Mucosa of stomach (tissue), 1 donor: ENCODE measurements around the gene MRPS26.
"Not testable (repeated sequence)": the region's sequence is repeated elsewhere in the genome, so short reads cannot be mapped to it uniquely, and the experiment has no call there.

Experiments
- H3K27me3 ChIP-seq: one replicate; pipeline ENCODE4 v1.7.0; 2013; ENCODE audit warnings: mild to moderate bottlenecking, low read length; ENCODE audit not compliant: control insufficient read depth, insufficient read depth
- H3K36me3 ChIP-seq: one replicate; pipeline ENCODE4 v1.7.0; 2013; ENCODE audit warnings: low read length; ENCODE audit not compliant: control insufficient read depth, insufficient read depth
- H3K4me1 ChIP-seq: one replicate; pipeline ENCODE4 v1.7.0; 2013; ENCODE audit warnings: mild to moderate bottlenecking, low read length; ENCODE audit not compliant: control insufficient read depth, insufficient read depth
- H3K4me3 ChIP-seq: one replicate; pipeline ENCODE4 v1.7.0; 2013; ENCODE audit warnings: low read length
- H3K9ac ChIP-seq: one replicate; pipeline ENCODE4 v1.7.0; 2013; ENCODE audit warnings: mild to moderate bottlenecking, low read length, moderate library complexity
- H3K9me3 ChIP-seq: one replicate; pipeline ENCODE4 v1.7.0; 2013; ENCODE audit warnings: mild to moderate bottlenecking, low read length, moderate library complexity; ENCODE audit not compliant: control insufficient read depth
- donor health status: Pancreatic carcinoma.

Gene MRPS26

DNA sequence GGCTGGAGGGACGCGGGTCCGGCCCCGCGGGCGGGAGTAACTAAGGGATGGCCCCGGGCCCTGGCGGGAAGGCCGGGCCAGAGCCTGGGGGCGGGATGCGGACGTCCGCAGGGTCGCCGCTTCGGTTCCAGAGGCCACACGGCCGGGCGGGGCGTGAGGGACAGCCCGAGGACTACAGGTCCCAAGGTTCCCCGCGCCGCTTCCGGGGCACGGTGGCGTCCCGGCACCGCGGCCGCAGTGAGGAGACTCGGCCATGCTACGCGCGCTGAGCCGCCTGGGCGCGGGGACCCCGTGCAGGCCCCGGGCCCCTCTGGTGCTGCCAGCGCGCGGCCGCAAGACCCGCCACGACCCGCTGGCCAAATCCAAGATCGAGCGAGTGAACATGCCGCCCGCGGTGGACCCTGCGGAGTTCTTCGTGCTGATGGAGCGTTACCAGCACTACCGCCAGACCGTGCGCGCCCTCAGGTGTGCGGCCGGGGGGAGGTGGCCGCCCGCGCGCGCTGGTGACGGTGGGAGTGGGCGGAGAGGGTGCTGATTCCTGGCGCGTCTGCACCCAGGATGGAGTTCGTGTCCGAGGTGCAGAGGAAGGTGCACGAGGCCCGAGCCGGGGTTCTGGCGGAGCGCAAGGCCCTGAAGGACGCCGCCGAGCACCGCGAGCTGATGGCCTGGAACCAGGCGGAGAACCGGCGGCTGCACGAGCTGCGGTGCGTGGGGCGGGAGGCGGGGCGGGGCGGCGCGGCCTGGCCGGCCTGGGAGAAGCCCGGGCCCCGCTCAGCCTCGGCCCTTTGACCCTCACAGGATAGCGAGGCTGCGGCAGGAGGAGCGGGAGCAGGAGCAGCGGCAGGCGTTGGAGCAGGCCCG is at the start of gene MRPS26:
TSS of gene MRPS26 (plus strand) at position 237 of the 861 bp plus-strand sequence. CDS start at position 254, 17 bp downstream.
- H3K9me3 ChIP-seq = no peaks in the 10 kb centered on the region
- peaks cover 19% of the 10 kb centered on the region for H3K4me1 ChIP-seq
- peak within 1 kb of the TSS; percentile 79 for H3K4me3 ChIP-seq
- H3K36me3 ChIP-seq = peaks cover 9% of the 10 kb centered on the region
- H3K27me3 ChIP-seq = no peaks in the 10 kb centered on the region
- peak within 1 kb of the TSS; percentile 70 for H3K9ac ChIP-seq

DNA sequence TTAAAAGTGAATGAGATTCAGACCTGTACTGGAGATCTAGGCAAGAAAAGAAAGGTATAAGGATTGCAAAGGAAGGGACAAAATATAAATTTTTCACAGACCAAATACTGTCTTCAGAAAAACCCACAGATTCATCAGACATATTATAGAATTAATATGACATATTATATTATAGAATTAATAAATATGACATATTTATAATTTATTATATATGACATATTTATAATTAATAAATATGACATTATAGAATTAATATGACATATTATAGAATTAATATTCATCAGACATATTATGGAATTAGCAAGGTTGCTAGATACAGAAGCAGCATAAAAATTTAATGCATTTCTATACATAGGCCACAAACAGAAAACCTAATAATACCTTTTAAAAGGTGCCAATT is 47.1 kb upstream of the MRPS26 start:
- Histone ChIP-seq H3K27me3 (no peaks in the 10 kb centered on the region), H3K4me1 (no peaks in the 10 kb centered on the region), H3K4me3 (no peak overlapping the region), H3K9me3 (no peaks in the 10 kb centered on the region), H3K9ac (no peak overlapping the region), H3K36me3 (peaks cover 4% of the 10 kb centered on the region)

DNA sequence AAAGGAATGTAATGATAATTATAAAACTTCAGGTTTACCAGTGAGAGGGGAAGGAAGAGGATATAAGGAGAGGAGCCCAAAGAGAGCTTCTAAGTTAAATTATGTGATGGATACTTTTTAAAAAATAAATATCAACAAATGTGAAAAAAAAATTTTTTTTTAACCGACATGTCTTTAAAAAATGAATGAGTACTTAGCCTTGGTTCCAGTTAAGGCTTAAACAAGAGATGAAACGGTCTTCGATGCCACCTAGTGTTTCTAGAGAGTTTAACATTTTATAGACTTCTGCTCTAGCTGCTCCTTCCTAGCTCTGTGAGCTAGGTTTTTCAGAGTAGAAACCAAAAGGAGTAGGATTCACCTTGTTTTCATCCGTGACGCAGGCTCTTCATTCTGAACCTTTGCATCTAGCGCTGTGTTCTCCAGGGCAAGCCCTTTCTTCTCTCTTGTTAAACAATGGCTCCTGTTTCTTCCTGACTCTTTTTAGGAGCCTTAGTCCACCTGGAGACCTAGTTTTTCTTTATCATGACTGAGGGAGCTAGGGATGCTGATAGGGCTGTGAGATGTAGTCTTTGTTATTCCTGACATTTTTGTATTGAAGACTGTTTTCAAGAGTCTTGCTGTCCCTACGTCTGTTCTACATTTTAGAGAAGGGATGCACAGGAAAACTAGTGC is 44.9 kb upstream of the MRPS26 start:
- Histone ChIP-seq H3K36me3 (no peaks in the 10 kb centered on the region), H3K9ac (no peak overlapping the region), H3K4me3 (no peak overlapping the region), H3K9me3 (no peaks in the 10 kb centered on the region), H3K4me1 (no peaks in the 10 kb centered on the region), H3K27me3 (no peaks in the 10 kb centered on the region)

DNA sequence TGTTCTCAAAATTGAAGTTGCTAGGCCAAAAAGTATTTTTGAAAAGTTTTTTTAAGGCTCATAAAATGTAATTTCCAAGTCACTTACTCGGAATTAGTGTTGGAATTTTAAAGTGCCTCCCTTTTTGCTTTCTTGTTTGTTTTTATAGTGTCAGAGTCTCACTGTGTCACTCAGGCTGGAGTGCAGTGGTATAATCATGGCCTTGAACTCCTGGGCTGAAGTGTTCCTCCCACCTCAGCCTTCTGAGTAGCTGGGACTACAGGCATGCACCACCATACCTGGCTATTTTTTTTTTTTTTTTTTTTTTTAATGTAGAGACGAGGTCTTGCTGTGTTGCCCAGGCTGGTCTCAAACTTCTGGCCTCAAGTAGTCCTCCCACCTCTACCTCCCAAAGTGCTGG is 42.4 kb upstream of the MRPS26 start:
- Histone ChIP-seq H3K9me3 (no peaks in the 10 kb centered on the region), H3K4me3 (no peak overlapping the region), H3K36me3 (no peaks in the 10 kb centered on the region), H3K27me3 (no peaks in the 10 kb centered on the region), H3K9ac (no peak overlapping the region), H3K4me1 (no peaks in the 10 kb centered on the region)

DNA sequence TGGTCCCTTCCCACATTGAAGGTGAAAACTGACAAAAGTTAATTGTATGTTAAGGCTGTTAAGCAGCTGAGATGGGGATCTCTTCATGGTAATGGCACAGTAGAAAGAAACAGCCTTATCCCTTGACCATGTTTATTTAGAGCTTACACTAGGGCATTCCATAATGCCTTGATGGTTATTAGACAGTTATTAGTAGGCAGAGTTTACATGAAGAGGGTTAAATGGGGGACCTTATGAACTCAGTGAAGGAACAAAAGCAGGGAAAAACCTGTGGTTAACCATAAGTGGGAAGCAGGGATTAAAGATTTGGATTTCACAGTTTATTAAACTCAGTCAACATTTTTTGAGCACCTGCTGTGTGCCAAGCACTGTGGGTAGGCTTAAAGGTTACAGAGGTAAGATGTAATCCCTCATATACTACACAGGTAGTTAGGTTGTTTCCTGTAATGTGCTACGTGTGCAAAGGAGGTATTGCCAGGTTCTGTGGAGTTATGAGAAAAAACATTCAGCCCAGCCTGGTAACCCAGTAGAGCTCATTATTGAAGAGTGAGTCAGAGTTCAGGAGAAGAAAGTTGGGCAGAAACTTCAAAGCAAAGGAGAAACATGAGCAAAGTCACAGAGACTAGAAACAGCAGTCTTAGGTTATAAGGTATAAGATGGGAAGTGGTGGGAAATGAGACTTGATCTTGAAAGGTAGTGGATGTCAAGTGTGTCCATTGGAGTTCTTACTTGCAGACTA is 34.7 kb upstream of the MRPS26 start:
- no peaks in the 10 kb centered on the region for H3K27me3 ChIP-seq
- H3K36me3 ChIP-seq = no peaks in the 10 kb centered on the region
- H3K9ac ChIP-seq = no peak overlapping the region
- no peaks in the 10 kb centered on the region for H3K9me3 ChIP-seq
- H3K4me3 ChIP-seq = no peak overlapping the region
- H3K4me1 ChIP-seq = no peaks in the 10 kb centered on the region

DNA sequence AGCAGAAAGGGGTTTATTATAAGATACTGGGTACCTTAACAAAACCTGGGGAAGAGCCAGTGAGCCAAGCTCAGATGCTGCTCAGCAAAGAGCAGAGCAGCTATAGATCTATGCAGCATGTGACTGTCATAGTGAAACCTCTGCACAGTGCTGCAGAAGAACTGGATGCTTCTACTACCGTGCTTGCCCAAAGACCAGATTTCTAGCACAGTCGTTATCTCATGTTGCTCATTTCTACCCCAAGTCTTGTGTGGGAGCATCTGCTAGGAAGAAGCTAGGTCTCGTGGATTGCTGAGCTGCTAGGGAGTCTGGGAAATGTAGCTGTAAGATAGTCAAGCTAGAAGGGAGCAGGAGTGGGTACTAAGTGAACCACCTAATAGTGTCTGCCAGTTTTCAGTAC is 34.1 kb upstream of the MRPS26 start:
- no peak overlapping the region for H3K4me3 ChIP-seq
- H3K36me3 ChIP-seq = no peaks in the 10 kb centered on the region

DNA sequence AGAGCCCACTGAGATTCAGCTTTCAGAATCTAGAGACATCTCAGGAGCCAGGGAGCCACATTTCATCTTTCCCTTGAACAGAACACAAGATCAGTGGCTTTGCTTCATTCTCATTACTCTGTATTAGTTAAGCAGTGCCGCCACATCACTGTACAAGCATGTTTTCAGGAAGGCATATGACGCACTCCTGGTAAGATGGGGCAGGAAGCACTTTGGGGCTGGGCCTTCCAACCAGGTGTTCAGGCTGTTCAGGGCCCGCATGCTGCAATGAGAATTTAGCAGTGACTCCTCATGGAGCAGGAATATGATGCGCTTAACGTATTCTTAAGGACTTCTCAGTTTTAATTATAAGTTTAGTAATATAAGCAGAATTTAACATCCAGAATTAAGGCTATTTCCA is 32.1 kb upstream of the MRPS26 start:
- Histone ChIP-seq H3K27me3 (no peaks in the 10 kb centered on the region), H3K9me3 (no peaks in the 10 kb centered on the region), H3K36me3 (peaks cover 6% of the 10 kb centered on the region), H3K4me1 (no peaks in the 10 kb centered on the region), H3K4me3 (no peak overlapping the region), H3K9ac (no peak overlapping the region)

More for the DNA sequence above, 34.1 kb upstream of the MRPS26 start:
- Histone ChIP-seq H3K4me1 (no peaks in the 10 kb centered on the region), H3K9me3 (no peaks in the 10 kb centered on the region), H3K9ac (no peak overlapping the region), H3K27me3 (no peaks in the 10 kb centered on the region)

DNA sequence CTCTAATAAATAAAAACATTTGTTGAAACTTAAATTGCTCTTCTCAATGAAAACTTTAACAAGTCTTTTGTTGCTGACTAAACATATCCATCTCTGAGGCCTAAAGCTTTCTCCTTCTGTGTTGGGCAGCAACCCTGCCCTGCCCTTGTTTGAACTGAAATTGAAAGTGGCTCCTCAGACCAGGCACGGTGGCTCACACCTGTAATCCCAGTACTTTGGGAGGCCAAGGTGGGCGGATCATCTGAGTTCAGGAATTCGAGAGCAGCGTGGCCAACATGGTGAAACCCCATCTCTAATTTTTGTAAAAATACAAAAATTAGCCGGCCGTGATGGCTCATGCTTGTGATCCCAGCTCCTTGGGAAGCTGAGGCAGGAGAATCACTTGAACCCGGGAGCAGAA is 31.7 kb upstream of the MRPS26 start:
- no peaks in the 10 kb centered on the region for H3K9me3 ChIP-seq
- H3K9ac ChIP-seq = no peak overlapping the region
- no peak overlapping the region for H3K4me3 ChIP-seq
- peaks cover 6% of the 10 kb centered on the region for H3K36me3 ChIP-seq
- no peaks in the 10 kb centered on the region for H3K4me1 ChIP-seq
- H3K27me3 ChIP-seq = no peaks in the 10 kb centered on the region

DNA sequence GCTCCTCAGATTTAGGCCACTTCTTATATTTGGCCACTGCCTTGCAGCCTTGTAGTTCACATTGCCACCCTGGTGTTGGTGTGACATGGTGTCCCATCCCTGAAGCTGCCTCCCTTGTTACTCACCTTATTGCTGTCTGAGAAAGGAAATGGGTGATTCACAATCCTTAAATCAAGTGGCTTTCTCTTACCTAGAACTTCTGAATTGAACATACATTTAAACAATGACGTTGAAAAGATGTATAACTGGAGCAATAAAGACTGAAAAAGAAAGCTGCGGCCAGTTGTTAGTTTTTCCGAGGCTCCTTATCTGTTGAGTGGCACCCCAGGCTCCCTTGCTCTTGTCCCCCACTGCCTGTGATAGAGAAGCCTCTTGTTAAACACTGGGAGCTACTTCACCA is 31.2 kb upstream of the MRPS26 start:
- Histone ChIP-seq H3K4me1 (no peaks in the 10 kb centered on the region), H3K27me3 (no peaks in the 10 kb centered on the region), H3K36me3 (peaks cover 6% of the 10 kb centered on the region), H3K4me3 (no peak overlapping the region), H3K9ac (no peak overlapping the region), H3K9me3 (no peaks in the 10 kb centered on the region)

DNA sequence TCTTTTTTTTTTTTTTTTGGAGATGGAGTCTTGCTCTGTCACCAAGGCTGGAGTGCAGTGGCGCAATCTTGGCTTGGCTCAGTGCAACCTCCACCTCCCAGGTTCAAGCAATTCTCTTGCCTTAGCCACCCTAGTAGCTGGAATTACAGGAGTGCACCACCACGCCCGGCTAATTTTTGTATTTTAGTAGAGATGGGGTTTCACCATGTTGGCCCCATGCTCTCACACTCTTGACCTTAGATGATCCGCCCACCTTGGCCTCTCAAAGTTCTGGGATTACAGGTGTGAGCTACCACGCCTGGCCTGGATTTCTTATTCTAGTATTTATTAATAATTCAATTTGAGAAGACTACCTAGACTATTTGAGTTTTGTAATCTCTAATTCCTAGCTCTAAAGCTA is 30.6 kb upstream of the MRPS26 start:
- H3K4me1 ChIP-seq, H3K36me3 ChIP-seq, H3K4me3 ChIP-seq, H3K9me3 ChIP-seq, H3K27me3 ChIP-seq, H3K9ac ChIP-seq: not testable (repeated sequence)

DNA sequence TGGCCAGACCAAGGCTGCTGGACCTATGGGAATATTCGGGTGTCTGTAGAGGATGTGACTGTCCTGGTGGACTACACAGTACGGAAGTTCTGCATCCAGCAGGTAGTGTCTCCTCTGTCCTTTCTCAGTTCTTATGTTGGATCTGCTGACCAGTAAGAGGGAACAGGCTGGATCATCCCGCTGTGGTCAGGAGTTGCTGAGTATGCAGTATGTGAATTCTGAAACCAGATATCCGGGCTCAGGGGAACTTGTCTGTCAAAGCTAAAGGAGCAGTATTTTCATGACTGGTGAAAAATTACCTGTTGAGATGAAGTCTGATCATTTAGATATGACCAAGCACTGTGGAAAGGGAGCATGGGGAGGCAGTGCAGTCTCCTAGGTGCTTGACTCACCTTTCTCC is 24.5 kb upstream of the MRPS26 start:
- H3K9me3 ChIP-seq = no peaks in the 10 kb centered on the region
- no peak overlapping the region for H3K9ac ChIP-seq
- H3K4me3 ChIP-seq = no peak overlapping the region
- H3K27me3 ChIP-seq = no peaks in the 10 kb centered on the region
- peaks cover 17% of the 10 kb centered on the region for H3K36me3 ChIP-seq
- H3K4me1 ChIP-seq = no peaks in the 10 kb centered on the region

DNA sequence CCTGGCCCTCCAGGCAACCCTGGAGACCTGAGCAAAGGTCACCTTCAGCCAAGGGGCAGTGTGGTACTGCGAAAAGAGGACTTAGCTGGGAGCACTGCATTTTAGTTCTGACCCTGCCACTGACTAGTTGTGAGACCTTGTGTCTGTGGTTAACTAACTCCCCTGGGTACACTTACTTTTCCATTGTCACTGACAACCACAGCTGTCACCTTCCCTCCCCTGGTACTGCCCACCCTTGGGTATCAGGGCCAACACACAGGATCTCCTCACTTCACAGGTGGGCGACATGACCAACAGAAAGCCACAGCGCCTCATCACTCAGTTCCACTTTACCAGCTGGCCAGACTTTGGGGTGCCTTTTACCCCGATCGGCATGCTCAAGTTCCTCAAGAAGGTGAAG is 24.1 kb upstream of the MRPS26 start:
- Histone ChIP-seq H3K27me3 (no peaks in the 10 kb centered on the region), H3K4me3 (no peak overlapping the region), H3K9ac (no peak overlapping the region), H3K36me3 (peaks cover 20% of the 10 kb centered on the region), H3K4me1 (no peaks in the 10 kb centered on the region), H3K9me3 (no peaks in the 10 kb centered on the region)
